Measurements from ENCODE around the gene ZNF555.

Gene ZNF555

DNA sequence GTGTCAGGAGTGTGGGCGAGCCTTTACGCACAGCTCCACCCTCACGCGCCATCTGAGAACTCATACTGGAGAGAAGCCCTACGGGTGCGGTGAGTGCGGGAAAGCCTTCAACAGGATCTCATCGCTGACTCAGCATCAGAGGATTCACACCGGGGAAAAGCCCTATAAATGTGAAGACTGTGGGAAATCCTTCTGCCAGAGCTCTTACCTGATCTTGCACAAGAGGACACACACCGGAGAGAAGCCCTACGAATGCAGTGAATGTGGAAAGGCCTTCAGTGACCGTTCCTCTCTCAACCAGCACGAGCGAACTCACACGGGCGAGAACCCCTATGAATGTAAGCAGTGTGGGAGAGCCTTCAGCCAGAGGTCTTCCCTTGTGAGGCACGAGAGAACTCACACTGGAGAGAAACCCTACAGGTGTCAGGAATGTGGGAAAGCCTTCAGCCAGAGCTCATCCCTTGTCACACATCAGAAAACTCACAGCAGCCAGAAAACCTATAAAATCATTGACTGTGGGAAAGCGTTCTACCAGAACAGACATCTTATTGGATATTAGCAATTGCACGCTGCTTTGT is 6.9 kb upstream of the ZNF555 start:
- TF ChIP-seq, protein P1, sequence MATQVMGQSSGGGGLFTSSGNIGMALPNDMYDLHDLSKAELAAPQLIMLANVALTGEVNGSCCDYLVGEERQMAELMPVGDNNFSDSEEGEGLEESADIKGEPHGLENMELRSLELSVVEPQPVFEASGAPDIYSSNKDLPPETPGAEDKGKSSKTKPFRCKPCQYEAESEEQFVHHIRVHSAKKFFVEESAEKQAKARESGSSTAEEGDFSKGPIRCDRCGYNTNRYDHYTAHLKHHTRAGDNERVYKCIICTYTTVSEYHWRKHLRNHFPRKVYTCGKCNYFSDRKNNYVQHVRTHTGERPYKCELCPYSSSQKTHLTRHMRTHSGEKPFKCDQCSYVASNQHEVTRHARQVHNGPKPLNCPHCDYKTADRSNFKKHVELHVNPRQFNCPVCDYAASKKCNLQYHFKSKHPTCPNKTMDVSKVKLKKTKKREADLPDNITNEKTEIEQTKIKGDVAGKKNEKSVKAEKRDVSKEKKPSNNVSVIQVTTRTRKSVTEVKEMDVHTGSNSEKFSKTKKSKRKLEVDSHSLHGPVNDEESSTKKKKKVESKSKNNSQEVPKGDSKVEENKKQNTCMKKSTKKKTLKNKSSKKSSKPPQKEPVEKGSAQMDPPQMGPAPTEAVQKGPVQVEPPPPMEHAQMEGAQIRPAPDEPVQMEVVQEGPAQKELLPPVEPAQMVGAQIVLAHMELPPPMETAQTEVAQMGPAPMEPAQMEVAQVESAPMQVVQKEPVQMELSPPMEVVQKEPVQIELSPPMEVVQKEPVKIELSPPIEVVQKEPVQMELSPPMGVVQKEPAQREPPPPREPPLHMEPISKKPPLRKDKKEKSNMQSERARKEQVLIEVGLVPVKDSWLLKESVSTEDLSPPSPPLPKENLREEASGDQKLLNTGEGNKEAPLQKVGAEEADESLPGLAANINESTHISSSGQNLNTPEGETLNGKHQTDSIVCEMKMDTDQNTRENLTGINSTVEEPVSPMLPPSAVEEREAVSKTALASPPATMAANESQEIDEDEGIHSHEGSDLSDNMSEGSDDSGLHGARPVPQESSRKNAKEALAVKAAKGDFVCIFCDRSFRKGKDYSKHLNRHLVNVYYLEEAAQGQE (IDR thresholded peaks at IDR 0.05; ENCODE audit: insufficient read depth in 1 of 2, low read depth in 2 of 2, low read length in 2 of 2): no peak
- TF ChIP-seq FOXP2 (optimal IDR thresholded peaks at IDR 0.05; ENCODE audit: borderline replicate concordance, extremely low read depth, extremely low read length, insufficient read depth): no peak
- TF ChIP-seq TAF1 (IDR thresholded peaks at IDR 0.05; ENCODE audit: borderline replicate concordance, insufficient read depth, low read length): no peak
- no peak for TF ChIP-seq SIN3A (IDR thresholded peaks at IDR 0.05; ENCODE audit: borderline replicate concordance, insufficient read depth, low read length)
- no peak for TF ChIP-seq POLR2AphosphoS5 (IDR thresholded peaks at IDR 0.05; ENCODE audit: low read depth, low read length)

DNA sequence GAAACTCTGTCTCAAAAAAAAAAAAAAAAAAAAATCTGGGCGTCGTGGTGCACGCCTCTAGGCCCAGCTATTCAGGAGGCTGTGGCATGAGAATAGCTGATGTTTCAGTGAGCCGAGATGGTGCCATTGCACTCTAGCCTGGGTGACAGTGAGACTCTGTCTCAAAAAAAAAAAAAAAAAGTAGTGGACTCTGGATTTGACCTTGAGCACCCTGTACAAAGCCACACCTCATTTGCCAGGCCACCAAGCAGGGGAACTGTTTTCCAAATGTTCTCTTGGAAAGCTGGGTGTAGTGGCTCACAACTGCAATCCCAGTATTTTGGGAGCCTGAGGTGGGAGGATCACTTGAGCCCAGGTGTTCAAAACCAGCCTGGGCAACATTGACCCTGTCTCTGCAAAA is 3.8 kb upstream of the ZNF555 start:
- TF ChIP-seq, protein P1 (IDR thresholded peaks at IDR 0.05; ENCODE audit: insufficient read depth in 1 of 2, low read depth in 2 of 2, low read length in 2 of 2): no peak
- TF ChIP-seq TAF1 (IDR thresholded peaks at IDR 0.05; ENCODE audit: borderline replicate concordance, insufficient read depth, low read length) (no peak), POLR2AphosphoS5 (IDR thresholded peaks at IDR 0.05; ENCODE audit: low read depth, low read length) (no peak), FOXP2 (optimal IDR thresholded peaks at IDR 0.05; ENCODE audit: borderline replicate concordance, extremely low read depth, extremely low read length, insufficient read depth) (no peak), SIN3A (IDR thresholded peaks at IDR 0.05; ENCODE audit: borderline replicate concordance, insufficient read depth, low read length) (no peak)

DNA sequence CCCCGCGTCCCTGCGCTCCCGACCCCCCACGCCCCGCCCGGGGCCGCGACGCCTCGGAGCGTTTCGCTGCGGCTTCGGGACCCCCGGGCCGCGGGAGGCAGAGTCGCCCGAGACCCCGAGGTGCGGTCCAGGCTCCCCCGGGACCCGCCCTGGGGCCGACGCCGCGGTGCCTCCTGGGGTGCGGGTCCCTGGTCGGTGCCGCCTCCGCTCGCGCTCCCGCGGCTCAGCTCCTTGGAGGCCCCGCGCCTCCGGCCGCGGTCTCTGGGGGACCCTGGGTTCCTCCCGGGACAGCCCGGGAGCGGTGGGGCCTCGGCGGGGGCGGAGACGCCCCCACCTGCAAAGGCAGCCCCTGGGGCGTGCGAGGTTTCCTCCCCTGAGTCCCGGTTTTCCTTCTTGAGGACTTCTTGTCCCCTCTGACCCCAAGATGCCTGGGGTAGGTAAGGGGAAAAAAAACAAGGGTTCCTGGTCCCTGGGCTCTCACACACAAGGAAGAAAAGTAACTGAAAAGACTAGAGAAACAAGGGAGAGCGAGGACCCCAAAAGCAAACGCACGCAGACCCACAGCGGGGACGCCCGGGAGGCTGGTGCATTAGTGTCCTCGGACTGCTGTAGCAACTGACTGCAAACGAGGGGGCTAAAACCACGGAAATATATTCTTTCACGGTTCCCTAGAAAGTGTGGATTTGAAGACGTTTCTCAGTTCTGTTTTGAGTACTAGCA is 740 bp downstream of the ZNF555 start:
- TF ChIP-seq SIN3A (IDR thresholded peaks at IDR 0.05; ENCODE audit: borderline replicate concordance, insufficient read depth, low read length) (no peak), TAF1 (IDR thresholded peaks at IDR 0.05; ENCODE audit: borderline replicate concordance, insufficient read depth, low read length) (no peak), POLR2AphosphoS5 (IDR thresholded peaks at IDR 0.05; ENCODE audit: low read depth, low read length) (no peak), FOXP2 (optimal IDR thresholded peaks at IDR 0.05; ENCODE audit: borderline replicate concordance, extremely low read depth, extremely low read length, insufficient read depth) (no peak)
- TF ChIP-seq, protein P1 (IDR thresholded peaks at IDR 0.05; ENCODE audit: insufficient read depth in 1 of 2, low read depth in 2 of 2, low read length in 2 of 2): no peak

DNA sequence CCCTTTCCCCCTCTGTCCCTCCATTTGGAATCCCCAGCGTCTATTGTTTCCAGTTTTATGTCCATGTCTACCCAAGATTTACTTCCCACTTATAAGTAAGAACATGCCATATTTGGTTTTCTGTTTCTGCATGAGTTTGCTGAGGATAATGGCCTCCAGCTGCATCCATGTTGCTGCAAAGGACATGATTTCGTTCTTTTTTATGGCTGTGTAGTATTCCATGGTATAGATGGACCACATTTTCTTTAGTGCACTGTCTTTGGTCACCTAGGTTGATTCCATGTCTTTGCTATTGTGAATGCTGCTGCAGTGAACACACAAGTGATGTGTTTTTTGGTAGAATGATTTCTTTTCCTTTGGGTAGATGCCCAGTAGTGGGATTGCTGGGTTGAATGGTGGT is 3.8 kb downstream of the ZNF555 start:
- no peak for TF ChIP-seq POLR2AphosphoS5 (IDR thresholded peaks at IDR 0.05; ENCODE audit: low read depth, low read length)
- TF ChIP-seq, protein P1 (IDR thresholded peaks at IDR 0.05; ENCODE audit: insufficient read depth in 1 of 2, low read depth in 2 of 2, low read length in 2 of 2): no peak
- TF ChIP-seq FOXP2 (optimal IDR thresholded peaks at IDR 0.05; ENCODE audit: borderline replicate concordance, extremely low read depth, extremely low read length, insufficient read depth): no peak
- TF ChIP-seq SIN3A (IDR thresholded peaks at IDR 0.05; ENCODE audit: borderline replicate concordance, insufficient read depth, low read length): no peak
- TF ChIP-seq TAF1 (IDR thresholded peaks at IDR 0.05; ENCODE audit: borderline replicate concordance, insufficient read depth, low read length): no peak
